Measurements from ENCODE around the gene ARID5B. TPM values are rescaled to one million over a fixed set of nuclear protein-coding genes. Genes with fewer than 3 reads are reported as not detected.
A peak's percentile ranks its signal among the peaks of the same experiment; 100 is the strongest.

Gene ARID5B
- total and polyA plus RNA-seq, 2 of the 4 experiments (the other 2 are of a cell fraction) = 41.0 to 125 TPM

DNA sequence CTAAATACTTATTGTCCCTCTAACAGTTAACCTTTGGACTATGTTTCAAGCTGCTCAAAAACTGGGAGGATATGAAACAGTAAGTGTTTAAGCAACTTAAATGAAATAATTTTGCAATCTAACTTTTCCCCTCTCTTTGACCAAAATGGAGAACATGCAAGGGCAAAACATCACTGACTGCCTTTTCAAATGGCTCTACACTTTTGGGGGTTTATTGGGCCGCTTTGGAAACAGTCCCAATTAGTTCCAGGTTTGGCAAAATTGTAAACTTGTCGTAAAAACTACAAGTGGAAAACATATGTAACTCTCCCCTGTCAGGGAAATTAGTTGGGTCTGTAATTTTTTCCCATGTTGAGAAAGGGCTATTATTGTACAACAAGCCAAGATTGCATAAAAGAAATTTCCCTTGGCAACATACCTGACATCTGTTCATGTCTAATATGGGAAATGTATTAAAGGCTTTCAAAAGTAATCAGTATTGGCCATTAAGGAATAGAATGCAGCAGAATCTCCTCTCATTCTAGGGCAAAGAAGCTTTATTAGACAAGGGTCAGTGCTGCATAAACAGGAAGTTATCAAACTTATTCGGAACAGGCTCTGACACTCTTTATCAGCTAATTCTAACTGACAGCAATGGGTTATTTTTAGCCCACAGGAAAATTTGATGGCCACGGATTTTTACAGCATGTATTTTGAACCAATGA lies 157.9 kb downstream of the ARID5B start:
- Histone ChIP-seq H3K36me3 (ENCODE audit: control insufficient read depth, insufficient read depth, low read length) (peaks cover 84% of the 10 kb centered on the region), H3K9me1 (ENCODE audit: insufficient read depth, low read length) (peaks cover 15% of the 10 kb centered on the region), H3K9ac (ENCODE audit: low read depth, low read length) (no peak overlapping the region), H3K4ac (ENCODE audit: low read depth, low read length) (no peak overlapping the region), H3K4me1 (ENCODE audit: control insufficient read depth, insufficient read depth, low read length) (peaks cover 22% of the 10 kb centered on the region), H2BK5ac (ENCODE audit: low read depth, low read length, poor library complexity, severe bottlenecking) (peak overlapping the region; percentile 41), H3K4me3 (ENCODE audit: insufficient read depth, low read depth, low read length) (no peak overlapping the region), H4K8ac (ENCODE audit: low read depth in 2 of 2, low read length in 2 of 2) (no peak overlapping the region), H2AK5ac (ENCODE audit: low read depth, low read length) (no peak overlapping the region), H3K23ac (ENCODE audit: low read depth, low read length) (peak overlapping the region; percentile 53; the same call in 1 of the 2 replicates), H4K5ac (ENCODE audit: low read depth, low read length) (no peak overlapping the region), H3K9me3 (ENCODE audit: control insufficient read depth, insufficient read depth, low read length) (no peaks in the 10 kb centered on the region), H2BK20ac (ENCODE audit: low read depth, low read length) (no peak overlapping the region), H2AFZ (replicated peaks; ENCODE audit: low read length, poor library complexity) (no peak overlapping the region), H4K91ac (ENCODE audit: insufficient read depth, low read depth, low read length) (no peak overlapping the region), H2AK9ac (replicated peaks; ENCODE audit: low read depth, low read length, poor library complexity) (no peak overlapping the region), H3K27me3 (ENCODE audit: control insufficient read depth, insufficient read depth, low read length) (no peaks in the 10 kb centered on the region), H2BK15ac (ENCODE audit: low read depth, low read length) (no peak overlapping the region), H3K18ac (ENCODE audit: low read depth, low read length) (no peak overlapping the region), H3K4me2 (ENCODE audit: low read depth, low read length) (peak overlapping the region; percentile 60), H3K56ac (ENCODE audit: extremely low read depth, insufficient read depth, low read length) (no peak overlapping the region), H4K20me1 (ENCODE audit: insufficient read depth, low read length) (peaks cover 81% of the 10 kb centered on the region), H3K27ac (ENCODE audit: insufficient read depth, low read length) (peak overlapping the region; percentile 42; the same call in 1 of the 2 replicates), H3K14ac (replicated peaks; ENCODE audit: low read depth, low read length) (0 out of 2 replicates have a peak overlapping the region, but pooled peaks have one; percentile 5), H2BK120ac (ENCODE audit: low read depth, low read length) (no peak overlapping the region), H3K79me1 (ENCODE audit: low read depth in 1 of 2, low read length in 2 of 2) (peaks cover 9 to 79% of the 10 kb centered on the region in 2 experiments)
- intact Hi-C loops (cut with micrococcal nuclease) (loop anchor here (10.0 kb wide), 2 partner anchors 305 to 1245 kb away; no protein-coding TSS in a partner anchor), dilution Hi-C loops (cut with HindIII; ENCODE audit: low sequenced_read_pairs, unreplicated experiment) (no loop called here), in situ Hi-C loops (cut with MboI; ENCODE audit: low sequenced_read_pairs) (no loop called here)
- BruUV-seq (replicated peaks) = no TSS peak
- TF ChIP-seq POLR2A (IDR thresholded peaks at IDR 0.05; ENCODE audit: low read depth, low read length) (no peak), FOS (IDR thresholded peaks at IDR 0.05; ENCODE audit: low read depth, low read length) (no peak), CHD1 (IDR thresholded peaks at IDR 0.05; ENCODE audit: low read depth, low read length) (no peak), RFX5 (IDR thresholded peaks at IDR 0.05; ENCODE audit: low read depth, low read length) (no peak), RAD21 (IDR thresholded peaks at IDR 0.05; ENCODE audit: low read length) (no peak), NFE2L2 (IDR thresholded peaks at IDR 0.05; ENCODE audit: low read depth, low read length) (no peak)
- TF ChIP-seq, protein P1, sequence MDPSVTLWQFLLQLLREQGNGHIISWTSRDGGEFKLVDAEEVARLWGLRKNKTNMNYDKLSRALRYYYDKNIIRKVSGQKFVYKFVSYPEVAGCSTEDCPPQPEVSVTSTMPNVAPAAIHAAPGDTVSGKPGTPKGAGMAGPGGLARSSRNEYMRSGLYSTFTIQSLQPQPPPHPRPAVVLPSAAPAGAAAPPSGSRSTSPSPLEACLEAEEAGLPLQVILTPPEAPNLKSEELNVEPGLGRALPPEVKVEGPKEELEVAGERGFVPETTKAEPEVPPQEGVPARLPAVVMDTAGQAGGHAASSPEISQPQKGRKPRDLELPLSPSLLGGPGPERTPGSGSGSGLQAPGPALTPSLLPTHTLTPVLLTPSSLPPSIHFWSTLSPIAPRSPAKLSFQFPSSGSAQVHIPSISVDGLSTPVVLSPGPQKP (IDR thresholded peaks at IDR 0.05; ENCODE audit: borderline replicate concordance, low read depth, low read length) = no peak
- CTCF ChIA-PET = no interaction called here
- POLR2A ChIA-PET (ENCODE audit: unreplicated experiment) = interaction anchor here (0.7 kb wide), 1 partner anchor 40 kb away, joined by 4 read pairs; no protein-coding TSS in a partner anchor
- WGBS, 2 experiments (ENCODE audit: extremely low coverage in 2 of 2, insufficient read length in 1 of 2) = no CpG with 5 or more reads among the region's 4 CpGs
- DNase-seq (no peak), ATAC-seq (ENCODE audit: low read depth) (no peak)
